Stimulated activated CD4-positive, alpha-beta T cell treated with anti-CD3 and anti-CD28 coated beads, TNF-alpha, amount 100 ng/mL, for 48 hours (primary cell): ENCODE data around the gene SLX4IP.
"Not testable (repeated sequence)": the region's sequence is repeated elsewhere in the genome, so short reads cannot be mapped to it uniquely, and the experiment has no call there.

ENCODE experiments used
- DNase-seq, 3 donors: peaks; one replicate each; pipeline ENCODE4 v3.0.0-alpha.2; 2020; ENCODE audit warnings: low read depth in 3 of 3

Gene SLX4IP

GRCh38 chr20:10603971-10604864 is 169.1 kb downstream of the SLX4IP start:
- no peak for DNase-seq

GRCh38 chr20:10604865-10605440 is 169.8 kb downstream of the SLX4IP start:
- no peak for DNase-seq

GRCh38 chr20:10605547-10606195 is 170.6 kb downstream of the SLX4IP start:
- no peak for DNase-seq

GRCh38 chr20:10609276-10609675 is 174.2 kb downstream of the SLX4IP start:
- DNase-seq = no peak

- no peak for DNase-seq
Observed at GRCh38 chr20:10609770-10610169, 174.7 kb downstream of the SLX4IP start.

- DNase-seq = no peak
Observed at GRCh38 chr20:10610251-10610650, 175.1 kb downstream of the SLX4IP start.

GRCh38 chr20:10611357-10611756 is 176.3 kb downstream of the SLX4IP start:
- DNase-seq = no peak

GRCh38 chr20:10613426-10613825 is 178.3 kb downstream of the SLX4IP start:
- DNase-seq = not testable (repeated sequence)

- DNase-seq = no peak
Observed at GRCh38 chr20:10613911-10614310, 178.8 kb downstream of the SLX4IP start.

GRCh38 chr20:10616212-10616611 is 181.1 kb downstream of the SLX4IP start:
- no peak for DNase-seq

GRCh38 chr20:10617549-10618133 is 182.5 kb downstream of the SLX4IP start:
- not testable (repeated sequence) for DNase-seq

- no peak for DNase-seq
Observed at GRCh38 chr20:10618611-10619245, 183.6 kb downstream of the SLX4IP start.

- DNase-seq = no peak
Observed at GRCh38 chr20:10619427-10619826, 184.3 kb downstream of the SLX4IP start.

GRCh38 chr20:10621149-10621548 is 186.0 kb downstream of the SLX4IP start:
- DNase-seq = no peak

GRCh38 chr20:10622657-10623418 is 187.7 kb downstream of the SLX4IP start:
- no peak for DNase-seq

GRCh38 chr20:10625641-10626040 is 190.5 kb downstream of the SLX4IP start:
- no peak for DNase-seq

GRCh38 chr20:10626896-10627295 is 191.8 kb downstream of the SLX4IP start:
- no peak for DNase-seq

- DNase-seq = no peak
Observed at GRCh38 chr20:10629946-10630650, 195.0 kb downstream of the SLX4IP start.

- no peak for DNase-seq
Observed at GRCh38 chr20:10631126-10631525, 196.0 kb downstream of the SLX4IP start.

- DNase-seq = no peak
Observed at GRCh38 chr20:10632721-10633509, 197.8 kb downstream of the SLX4IP start.
